PC-9 (cell line): ENCODE data around the gene CTIF.

Experiments
- EZH2 ChIP-seq: fragments of 200-600 bp; sonication (generic); IDR thresholded peaks from 2 replicates; pipeline ENCODE4 v1.8.0; 2017; ENCODE audit warnings: antibody characterized with exemption, low read depth
- TF ChIP-seq, protein P1 (sequence below): fragments of 200-600 bp; sonication (generic); conservative IDR thresholded peaks from 2 replicates; pipeline ENCODE4 v1.6.1; 2017; ENCODE audit warnings: mixed run types, antibody characterized with exemption, mild to moderate bottlenecking, moderate library complexity

DNA sequence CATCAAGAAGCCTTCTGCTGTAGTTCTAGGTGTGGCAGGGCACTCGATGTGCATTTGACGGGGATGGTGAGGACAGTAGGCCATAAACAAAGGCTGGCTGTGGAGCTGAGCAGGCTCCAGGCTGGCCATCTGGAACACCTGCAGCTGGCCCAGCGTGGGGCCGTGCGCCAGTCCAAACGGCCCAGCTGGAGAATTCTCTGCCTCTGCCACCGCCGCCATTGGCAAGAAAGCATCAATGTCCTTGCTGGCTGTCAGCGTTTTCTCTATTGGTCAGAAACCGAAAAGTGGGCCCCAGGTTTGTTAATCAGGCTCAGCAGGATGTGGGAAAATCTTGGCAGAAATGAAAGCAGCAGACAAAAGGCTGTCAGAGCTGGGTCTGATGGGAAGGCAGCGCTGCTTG is 24.0 kb upstream of the CTIF start:
- TF ChIP-seq, protein P1, sequence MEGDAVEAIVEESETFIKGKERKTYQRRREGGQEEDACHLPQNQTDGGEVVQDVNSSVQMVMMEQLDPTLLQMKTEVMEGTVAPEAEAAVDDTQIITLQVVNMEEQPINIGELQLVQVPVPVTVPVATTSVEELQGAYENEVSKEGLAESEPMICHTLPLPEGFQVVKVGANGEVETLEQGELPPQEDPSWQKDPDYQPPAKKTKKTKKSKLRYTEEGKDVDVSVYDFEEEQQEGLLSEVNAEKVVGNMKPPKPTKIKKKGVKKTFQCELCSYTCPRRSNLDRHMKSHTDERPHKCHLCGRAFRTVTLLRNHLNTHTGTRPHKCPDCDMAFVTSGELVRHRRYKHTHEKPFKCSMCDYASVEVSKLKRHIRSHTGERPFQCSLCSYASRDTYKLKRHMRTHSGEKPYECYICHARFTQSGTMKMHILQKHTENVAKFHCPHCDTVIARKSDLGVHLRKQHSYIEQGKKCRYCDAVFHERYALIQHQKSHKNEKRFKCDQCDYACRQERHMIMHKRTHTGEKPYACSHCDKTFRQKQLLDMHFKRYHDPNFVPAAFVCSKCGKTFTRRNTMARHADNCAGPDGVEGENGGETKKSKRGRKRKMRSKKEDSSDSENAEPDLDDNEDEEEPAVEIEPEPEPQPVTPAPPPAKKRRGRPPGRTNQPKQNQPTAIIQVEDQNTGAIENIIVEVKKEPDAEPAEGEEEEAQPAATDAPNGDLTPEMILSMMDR, result no peak
- TF ChIP-seq EZH2, result no peak
